Measurements from ENCODE around the gene TCF20.

The TCF20 gene

GRCh38 chr22:42300259-42301076 lies 30.0 kb upstream of the TCF20 start:
- no peak overlapping the region for H3K4me3 ChIP-seq (replicated peaks in 1 of 2; ENCODE audit: low read depth in 2 of 2, low read length in 2 of 2)
- no peak for TF ChIP-seq CTCF (IDR thresholded peaks at IDR 0.05; ENCODE audit: low read depth, low read length)
- DNase-seq (ENCODE audit: low read depth in 2 of 2), result no peak

- TF ChIP-seq CTCF (IDR thresholded peaks at IDR 0.05; ENCODE audit: low read depth, low read length), result no peak
- no peak overlapping the region for H3K4me3 ChIP-seq (replicated peaks in 1 of 2; ENCODE audit: low read depth in 2 of 2, low read length in 2 of 2)
- DNase-seq (ENCODE audit: low read depth in 2 of 2), result no peak
Observed at GRCh38 chr22:42299586-42300258, 29.3 kb upstream of the TCF20 start.

GRCh38 chr22:42298746-42299145 lies 28.3 kb upstream of the TCF20 start:
- H3K4me3 ChIP-seq (replicated peaks in 1 of 2; ENCODE audit: low read depth in 2 of 2, low read length in 2 of 2), result no peak overlapping the region
- no peak for DNase-seq (ENCODE audit: low read depth in 2 of 2)
- no peak for TF ChIP-seq CTCF (IDR thresholded peaks at IDR 0.05; ENCODE audit: low read depth, low read length)

- no peak for DNase-seq (ENCODE audit: low read depth in 2 of 2)
- no peak for TF ChIP-seq CTCF (IDR thresholded peaks at IDR 0.05; ENCODE audit: low read depth, low read length)
- no peak overlapping the region for H3K4me3 ChIP-seq (replicated peaks in 1 of 2; ENCODE audit: low read depth in 2 of 2, low read length in 2 of 2)
Observed at GRCh38 chr22:42297778-42298177, 27.3 kb upstream of the TCF20 start.

- no peak overlapping the region for H3K4me3 ChIP-seq (replicated peaks in 1 of 2; ENCODE audit: low read depth in 2 of 2, low read length in 2 of 2)
- TF ChIP-seq CTCF (IDR thresholded peaks at IDR 0.05; ENCODE audit: low read depth, low read length), result no peak
- no peak for DNase-seq (ENCODE audit: low read depth in 2 of 2)
Observed at GRCh38 chr22:42296883-42297282, 26.4 kb upstream of the TCF20 start.

GRCh38 chr22:42296381-42296853 lies 26.0 kb upstream of the TCF20 start:
- no peak for DNase-seq (ENCODE audit: low read depth in 2 of 2)
- no peak for TF ChIP-seq CTCF (IDR thresholded peaks at IDR 0.05; ENCODE audit: low read depth, low read length)
- H3K4me3 ChIP-seq (replicated peaks in 1 of 2; ENCODE audit: low read depth in 2 of 2, low read length in 2 of 2), result no peak overlapping the region
